IPS-NIHi7 (cell line): Measurements from ENCODE around the gene LIN52.
"Not testable (repeated sequence)": the region's sequence is repeated elsewhere in the genome, so short reads cannot be mapped to it uniquely, and the experiment has no call there.

Source experiments
- DNase-seq: peaks from one replicate; pipeline ENCODE4 v3.0.0; 2012; ENCODE audit warnings: mixed read lengths; ENCODE audit errors: extremely low spot score

Gene LIN52

DNA sequence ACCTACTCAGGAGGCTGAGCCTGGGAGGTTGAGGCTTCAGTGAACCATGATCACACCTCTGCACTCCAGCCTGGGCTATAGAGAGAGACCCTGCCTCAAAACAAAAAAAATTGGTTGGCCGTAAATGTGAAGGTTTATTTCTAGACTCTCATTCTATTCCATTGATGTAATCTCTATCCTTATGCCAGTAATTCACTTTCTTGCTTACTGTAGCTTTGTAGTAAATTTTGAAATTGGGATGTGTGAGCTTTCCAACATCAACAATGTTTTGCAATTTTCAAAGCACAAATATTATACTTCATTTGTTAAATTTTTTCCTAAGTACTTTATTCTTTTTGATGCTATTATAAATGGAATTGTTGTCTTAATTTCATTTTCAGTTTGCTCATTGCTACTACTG is 24.6 kb downstream of the LIN52 start:
- DNase-seq: no peak

DNA sequence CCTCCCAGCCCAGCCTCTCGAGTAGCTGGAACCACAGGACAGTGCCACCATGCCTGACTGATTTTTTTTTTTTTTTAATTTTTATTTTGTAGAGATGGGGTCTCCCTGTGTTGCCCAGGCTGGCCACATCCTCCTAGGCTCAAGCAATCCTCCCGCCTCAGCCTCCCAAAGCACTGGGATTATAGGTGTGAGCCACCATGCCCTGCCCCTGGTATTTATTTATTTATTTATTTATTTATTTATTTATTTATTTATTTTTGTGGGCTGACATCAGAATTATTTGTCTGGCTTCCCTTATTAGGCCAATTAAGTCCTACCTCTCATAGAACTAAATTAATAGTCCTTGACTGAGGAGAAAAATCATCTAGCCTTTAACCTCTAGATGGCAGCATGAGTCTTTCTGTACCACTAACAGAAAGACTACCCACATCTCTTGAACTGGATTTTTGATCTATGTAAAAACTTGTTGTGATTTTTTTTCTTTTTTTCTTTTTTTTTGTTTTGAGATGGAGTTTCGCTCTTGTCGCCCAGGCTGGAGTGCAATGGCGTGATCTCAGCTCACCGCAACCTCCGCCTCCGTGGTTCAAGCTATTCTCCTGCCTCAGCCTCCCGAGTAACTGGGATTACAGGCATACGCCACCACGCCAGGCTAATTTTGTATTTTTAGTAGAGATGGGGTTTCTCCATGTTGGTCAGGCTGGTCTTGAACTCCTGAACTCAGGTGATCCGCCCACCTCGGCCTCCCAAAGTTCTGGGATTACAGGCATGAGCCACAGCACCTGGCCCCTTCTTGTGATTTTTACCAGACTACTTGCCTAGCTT is 26.9 kb downstream of the LIN52 start:
- peak; percentile 46 for DNase-seq

DNA sequence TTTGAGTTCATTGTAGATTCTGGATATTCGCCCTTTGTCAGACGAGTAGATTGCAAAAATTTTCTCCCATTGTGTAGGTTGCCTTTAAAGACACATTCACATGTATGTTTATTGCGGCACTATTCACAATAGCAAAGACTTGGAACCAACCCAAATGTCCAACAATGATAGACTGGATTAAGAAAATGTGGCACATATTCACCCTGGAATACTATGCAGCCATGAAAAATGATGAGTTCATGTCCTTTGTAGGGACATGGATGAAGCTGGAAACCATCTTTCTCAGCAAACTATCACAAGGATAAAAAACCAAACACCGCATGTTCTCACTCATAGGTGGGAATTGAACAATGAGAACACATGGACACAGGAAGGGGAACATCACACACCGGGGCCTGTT is 40.7 kb downstream of the LIN52 start:
- DNase-seq: not testable (repeated sequence)

DNA sequence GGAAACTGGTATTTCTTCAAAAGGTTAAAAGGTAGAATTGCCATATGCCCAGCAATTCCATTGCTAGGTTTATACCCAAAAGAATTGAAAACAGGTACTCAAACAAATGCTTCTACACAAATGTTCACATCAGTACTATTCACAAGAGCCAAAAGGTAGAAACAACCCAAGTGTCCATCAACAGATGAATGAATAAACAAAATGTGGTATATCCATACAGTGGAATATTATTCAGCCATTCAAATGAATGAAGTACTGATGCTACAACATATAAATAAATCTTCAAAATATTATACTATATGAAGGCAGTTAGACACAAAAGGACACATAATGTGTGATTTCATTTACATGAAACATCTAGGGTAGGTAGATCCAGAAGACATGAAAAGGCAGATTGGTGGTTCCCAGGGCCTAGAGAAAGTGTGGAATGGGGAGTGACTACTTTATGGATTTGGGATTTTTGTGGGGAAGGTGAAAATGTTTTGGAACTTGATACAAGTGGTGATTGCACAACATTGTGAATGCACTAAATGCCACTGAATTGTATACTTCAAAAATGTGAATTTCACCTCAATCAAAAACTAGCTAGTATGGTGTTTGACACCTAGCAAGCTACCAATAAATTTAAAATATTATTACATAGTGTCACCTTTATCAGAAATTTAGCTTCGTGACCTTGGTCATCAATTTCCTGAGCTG is 41.7 kb downstream of the LIN52 start:
- DNase-seq: no peak

DNA sequence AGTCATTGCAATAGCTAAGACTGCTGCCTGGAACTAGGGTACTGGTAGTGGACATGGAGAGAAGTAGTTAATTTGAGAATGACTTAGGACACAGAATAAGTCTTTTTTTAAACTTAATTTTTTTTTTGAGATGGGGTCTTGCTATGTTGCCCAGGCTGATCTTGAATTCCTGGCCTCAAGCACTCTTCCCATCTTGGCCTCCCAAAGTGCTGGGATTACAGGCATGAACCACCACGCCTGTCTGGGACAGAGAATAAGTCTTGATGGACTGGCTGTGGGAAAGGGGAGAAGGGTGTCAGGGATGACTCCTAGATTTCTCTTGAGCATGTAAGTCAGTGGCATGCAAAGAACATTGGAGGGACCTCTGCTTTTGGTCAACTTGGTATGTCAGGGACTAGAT is 42.9 kb downstream of the LIN52 start:
- DNase-seq: no peak

DNA sequence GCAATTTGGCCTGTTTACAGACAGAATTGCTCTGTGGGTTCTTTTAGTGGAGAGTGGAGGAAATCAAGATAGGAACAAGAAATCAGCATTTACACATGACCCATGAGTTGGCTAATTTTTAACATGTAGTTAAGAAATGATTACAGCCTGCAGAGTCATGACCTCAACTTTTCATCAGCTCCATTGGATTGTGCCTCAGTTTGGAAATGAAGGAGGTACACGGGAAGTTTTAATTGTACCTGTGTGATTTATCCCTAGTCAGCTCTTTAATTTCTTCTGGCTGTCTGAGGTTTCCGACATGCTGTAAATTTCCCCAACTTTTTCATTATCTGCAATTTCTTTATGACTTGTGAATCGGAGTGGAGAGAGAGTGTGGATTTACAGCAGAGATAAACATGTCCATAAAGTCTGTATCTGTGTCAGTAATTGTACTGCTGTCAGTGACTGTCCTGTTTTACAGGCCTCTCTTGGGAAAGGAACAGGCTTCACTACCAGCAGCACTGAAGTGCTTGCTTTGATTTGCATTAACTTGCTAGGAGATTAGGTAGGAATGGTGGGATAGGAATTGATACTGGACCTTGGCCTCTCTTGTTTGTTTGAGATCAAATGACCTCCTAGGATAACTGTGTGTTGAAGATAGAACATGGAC is 49.2 kb downstream of the LIN52 start:
- DNase-seq: no peak

DNA sequence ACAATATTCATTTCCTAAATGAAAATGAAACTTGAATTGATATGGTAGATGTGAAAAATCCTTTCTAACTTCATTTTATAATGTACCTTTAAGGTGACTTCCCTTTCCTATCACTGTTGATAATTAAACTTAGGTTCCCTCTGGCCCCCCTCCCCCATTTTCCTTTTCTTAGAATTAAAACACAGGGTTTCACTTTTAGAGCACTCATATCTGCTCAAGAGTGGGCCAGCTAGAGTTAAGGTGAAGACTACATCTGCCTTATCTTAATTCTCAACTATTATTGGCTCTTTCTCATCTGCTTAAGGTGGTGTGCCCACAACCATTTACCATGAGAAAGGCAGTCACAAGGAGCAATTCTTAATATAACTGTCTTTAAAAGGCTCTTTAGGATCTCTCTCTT is 49.7 kb downstream of the LIN52 start:
- DNase-seq: no peak

DNA sequence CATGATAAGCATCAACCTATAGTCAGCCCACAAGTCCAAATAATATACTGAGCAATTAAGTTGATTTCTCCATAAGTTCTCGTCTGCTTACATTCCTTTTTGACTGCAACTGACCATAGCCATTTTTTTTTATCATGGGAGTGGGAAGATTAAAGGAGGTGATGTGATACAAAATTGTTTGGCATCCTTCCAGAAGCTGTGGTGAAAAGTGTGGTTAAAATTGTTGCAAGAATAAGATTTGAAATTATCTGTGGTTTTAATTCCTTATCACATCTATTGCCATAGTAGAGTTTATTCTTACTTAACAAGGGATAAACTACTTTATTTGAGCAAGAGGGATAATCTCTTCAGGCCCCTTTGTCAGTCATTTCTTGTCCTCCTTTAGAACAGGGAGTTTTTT is 50.7 kb downstream of the LIN52 start:
- no peak for DNase-seq

DNA sequence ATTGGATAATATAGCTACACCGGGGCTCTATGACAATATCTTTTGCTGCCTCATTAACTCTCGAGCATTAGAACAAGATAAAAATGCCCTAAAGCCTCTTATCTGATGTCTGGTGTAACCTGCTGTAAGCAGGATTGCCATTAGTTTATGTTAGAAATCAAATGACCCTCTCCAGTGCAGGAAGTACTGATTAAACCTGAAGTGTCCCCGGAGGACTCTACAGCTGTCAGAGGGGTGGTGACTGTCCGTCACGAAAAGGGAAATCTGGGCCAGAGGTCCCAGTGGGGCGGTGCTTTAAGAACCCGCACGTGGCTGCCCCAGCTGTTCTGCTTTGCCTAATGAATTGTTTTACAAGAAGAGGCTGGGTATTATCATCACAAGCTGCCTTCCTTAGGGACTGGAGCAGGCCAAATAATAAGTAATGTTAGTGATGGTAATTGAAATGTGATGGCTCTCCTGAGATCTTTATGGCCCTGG is 55.7 kb downstream of the LIN52 start:
- no peak for DNase-seq

DNA sequence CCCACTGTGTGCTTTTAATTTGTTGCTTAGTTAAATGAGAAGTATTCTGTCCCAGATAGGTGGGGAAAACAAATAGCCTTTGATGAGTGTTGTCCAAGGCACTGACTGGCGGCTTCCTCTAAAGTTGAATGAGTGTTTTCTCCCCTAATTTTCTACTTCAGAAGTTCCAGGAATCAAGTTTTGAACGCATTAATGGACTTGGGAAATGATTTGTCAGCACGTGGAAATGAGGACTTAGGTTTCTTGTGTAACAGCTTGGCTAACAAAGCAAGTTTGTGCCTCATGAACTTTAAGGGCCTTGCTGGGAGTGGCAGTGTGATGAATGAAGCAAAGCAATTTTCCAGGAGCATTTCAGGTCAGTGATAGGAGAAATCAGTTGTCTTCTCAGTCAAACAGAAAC is 56.9 kb downstream of the LIN52 start:
- no peak for DNase-seq

DNA sequence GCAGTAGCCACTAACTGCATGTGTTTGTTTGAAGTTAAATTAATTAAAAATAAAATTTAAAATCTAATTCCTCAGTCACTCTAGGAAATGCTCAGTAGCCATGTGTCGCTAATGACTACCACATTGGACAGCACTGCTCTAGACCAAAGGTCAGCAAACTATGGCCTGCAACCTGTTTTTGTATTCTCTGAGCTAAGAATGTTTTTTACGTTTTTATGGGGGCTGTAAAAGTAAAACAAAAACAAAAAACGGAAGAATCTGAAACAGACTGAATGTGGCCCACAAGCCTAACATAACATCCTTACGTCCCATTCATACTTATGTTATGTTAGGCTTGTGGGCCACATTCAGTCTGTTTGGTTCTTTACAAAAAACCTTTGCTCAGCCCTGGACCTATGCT is 57.8 kb downstream of the LIN52 start:
- no peak for DNase-seq

DNA sequence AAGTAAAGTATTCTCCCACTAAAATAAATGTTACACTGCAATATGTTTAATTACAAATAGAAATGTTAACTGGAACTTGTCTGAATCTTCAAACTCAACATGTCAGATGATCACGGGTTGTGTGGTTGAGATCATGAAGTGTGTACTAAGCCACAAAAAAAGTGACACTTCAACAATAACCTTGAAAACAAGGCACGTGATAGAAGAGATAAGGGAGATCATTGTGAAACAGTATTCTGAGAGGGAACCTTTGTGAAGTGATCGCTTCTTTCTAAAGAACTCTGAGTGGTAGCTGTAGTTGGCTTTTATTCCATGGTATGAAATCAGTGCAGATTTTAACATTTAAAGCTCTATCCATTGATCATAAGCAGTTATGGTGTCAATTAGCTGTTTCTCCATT is 60.0 kb downstream of the LIN52 start:
- no peak for DNase-seq

DNA sequence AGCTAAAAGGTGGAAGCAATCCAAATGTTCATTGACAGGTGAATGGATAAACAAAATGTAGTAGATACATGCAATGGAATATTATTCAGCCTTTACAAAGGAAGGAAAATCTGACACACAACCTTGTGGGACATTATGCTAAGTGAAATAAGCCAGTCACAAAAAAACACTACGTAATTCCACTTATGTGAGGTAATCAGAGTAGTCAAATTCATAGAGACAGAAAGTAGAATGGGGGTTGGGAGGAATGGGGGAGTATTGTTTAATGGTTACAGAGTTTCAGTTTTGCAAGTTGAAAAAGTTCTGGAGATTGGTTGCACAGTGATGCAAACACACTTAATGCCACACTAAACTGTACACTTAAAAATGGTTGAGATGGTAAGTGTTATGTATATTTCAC is 62.8 kb downstream of the LIN52 start:
- DNase-seq: no peak

DNA sequence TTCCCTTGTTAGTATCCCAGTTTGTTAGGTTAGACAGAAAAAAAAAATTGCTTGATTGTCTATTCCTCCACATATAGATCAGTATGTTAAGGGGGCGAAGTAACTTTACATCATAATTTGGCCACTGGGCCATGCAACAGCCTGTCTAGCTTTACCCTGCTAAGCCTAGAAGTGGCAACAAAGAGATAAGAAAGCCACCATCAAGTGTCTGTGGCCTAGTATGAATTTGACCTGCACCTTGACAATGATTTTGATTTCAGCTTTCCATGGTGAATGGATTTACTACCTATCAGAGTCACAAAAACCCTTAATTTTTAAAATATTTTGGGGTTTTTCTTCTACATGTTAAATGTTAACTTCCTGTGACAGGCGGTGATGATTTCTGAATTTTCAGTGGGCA is 63.9 kb downstream of the LIN52 start:
- DNase-seq: no peak

DNA sequence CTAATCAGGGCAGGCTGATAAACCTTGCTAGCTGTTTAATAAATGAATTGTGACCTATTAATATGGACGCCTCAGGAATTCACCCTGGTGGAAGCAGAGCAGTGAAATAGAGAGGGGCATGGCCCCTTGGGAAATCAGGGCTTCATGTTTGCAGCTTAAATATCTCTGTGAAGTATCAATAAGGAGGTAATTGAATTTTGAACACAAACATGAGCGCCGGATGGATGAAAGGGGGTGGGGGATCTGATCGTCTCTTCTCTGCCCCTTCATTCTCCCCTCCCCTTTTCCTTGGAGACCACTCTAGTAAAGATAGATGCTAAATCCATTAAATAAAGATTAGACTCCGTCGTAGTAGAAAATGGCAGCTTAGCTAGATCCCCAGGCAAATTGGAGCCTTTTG is 70.5 kb downstream of the LIN52 start:
- DNase-seq: no peak

DNA sequence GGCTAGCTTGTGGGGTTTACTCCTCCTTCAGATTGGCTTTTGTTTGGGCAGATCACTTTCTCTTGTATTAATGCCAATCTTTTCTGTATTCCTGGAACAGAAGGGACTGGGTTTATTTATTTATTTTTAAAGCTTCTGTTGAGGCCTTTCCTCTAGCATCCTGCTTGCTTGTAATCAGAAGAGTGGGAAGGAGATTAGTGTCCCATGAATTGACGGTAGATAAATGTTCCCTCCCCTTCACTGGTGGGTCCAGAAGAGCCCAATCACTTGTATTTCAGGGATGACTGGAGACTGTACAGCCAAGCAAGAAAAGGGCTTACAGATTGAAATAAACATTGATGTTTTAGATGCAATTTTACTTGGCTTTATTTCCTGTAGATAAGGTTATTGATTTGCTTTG is 71.0 kb downstream of the LIN52 start:
- no peak for DNase-seq

DNA sequence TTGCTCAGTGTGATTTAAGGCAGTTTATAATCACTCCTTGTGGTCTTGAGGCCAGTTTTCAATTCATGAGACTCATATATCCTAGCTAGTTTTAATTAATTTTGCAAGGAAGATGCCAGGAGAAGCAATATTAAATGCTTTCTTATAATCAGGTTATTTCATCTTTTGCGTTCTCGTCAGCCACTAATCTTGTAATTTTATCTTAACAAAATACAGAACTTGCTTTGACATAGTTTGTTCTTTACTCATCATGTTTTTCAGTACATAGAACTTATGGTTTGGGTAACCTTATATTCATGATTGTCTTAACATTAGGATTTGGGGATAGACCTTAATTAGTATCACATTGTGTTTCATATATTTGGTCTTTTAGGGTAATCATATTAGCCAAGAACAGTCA is 76.0 kb downstream of the LIN52 start:
- DNase-seq: no peak

DNA sequence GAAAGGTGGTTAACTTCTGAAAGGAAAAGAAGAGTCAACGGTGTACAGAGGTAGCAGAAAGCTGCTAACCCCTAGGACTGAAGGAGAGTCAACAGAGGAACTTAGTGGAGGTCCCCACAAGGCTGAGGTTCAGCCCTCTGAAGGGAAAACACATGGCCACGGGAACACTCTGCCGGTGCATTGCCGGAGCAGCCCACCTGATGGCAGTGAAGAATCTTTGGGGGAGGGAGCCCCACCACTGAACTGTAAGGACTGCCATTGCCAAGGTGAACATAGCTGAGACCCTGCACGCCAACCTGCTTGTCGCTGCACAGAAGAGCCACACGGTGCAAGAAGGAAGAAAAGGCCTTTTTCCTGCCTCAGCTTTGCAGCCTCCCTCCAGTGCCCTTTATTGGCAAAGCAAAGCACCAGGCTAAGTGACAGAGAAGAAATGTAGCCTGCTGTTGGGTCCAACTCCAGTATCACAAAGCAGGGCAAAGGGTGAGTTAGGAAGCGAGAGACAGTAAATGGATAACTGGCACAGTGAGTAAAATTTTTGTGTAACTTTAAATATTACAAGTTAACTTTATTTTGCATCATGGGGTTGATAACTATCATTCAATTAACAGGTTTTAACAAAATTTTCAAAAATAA is 76.9 kb downstream of the LIN52 start:
- peak; percentile 63 for DNase-seq

DNA sequence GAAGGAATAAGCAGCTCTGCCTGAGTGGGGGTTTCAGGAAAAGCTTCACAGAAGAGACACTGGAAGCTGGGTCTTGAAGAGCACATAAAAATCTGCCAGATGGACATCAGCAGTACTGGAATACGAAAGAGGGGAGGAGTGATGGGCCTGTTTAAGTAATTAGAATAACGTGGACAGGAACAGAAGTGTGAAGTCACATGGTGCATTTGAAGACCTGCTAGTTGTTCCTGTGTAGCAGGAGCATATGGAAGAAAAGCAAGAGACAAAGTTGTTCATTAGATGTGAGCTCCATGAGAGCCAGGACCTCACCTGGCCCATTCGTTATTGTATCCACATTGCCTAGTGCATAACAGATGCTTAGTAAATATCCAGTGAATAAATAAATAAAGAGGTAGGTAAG is 85.2 kb downstream of the LIN52 start:
- no peak for DNase-seq

DNA sequence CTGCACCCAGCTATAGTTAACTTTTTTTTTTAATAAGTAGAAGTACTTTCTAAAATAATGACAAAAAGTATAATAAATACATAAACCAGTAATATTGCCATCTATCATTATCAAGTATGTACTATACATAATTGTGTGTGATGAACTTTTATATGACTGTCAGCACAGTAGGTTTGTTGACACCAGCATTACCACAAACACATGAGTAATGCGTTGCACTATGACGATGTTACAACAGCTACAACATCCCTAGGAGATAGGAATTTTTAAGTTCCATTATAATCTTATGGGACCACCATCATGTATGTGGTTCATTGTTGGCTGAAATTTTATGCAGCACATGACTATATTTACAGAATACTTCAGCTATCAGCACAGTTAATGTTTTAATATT is 91.6 kb downstream of the LIN52 start:
- DNase-seq: no peak

DNA sequence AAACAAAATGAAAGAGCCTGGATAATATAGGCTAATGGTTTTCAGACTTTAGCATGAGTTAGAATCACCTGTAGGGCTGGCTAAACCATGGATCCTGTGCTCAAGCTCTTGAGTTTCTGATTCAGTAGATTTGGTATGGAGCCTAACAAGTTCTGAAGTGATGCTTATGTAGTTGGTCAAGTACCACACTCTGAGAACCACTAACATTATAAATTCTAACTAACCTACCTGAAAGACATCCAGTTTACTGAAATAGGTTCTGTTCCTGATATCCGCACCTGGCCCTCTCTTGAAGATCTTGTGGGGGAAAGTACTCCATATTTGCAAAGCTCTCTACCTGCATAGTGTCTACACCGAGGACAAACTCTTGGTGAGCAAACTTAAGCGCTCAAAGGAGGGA is 95.1 kb downstream of the LIN52 start:
- no peak for DNase-seq

DNA sequence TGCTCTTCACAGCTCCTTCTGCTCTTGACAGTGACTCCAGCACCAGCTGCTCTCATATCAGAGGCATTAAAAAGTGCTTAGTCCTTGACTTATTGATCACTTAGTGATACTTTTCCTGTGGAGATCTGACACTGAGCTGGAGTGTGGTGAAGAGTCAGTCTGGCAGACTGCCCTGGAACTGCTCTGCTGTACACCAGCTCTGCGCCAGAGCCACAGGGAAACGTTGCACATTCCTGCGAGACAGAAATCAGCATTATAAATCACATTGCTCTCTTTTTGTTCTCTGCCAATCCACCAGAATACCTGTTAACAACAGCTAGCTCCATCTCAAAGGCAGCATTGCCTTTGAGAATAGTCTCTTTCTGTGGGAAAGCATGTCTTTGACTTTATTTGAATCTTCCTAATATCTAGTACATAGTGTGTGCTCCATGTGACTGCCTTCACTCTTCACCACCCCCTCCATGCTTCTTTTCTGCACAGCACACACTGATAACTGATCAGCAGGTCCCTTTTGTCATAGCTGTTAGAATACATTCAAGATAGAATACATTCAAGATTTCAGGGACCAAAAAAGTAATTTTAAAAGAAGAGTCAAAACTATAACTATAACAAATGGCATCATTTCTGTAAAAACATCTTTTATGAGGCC is 106.3 kb downstream of the LIN52 start:
- no peak for DNase-seq
